GM19238 (cell line): ENCODE results near the gene STOML3.
"Not testable (repeated sequence)": the region's sequence is repeated elsewhere in the genome, so short reads cannot be mapped to it uniquely, and the experiment has no call there.

Experiments
- DNase-seq: peaks from one replicate; pipeline ENCODE4 v3.0.0; 2011; ENCODE audit warnings: low spot score; ENCODE audit not compliant: insufficient read length

Gene STOML3, protein sequence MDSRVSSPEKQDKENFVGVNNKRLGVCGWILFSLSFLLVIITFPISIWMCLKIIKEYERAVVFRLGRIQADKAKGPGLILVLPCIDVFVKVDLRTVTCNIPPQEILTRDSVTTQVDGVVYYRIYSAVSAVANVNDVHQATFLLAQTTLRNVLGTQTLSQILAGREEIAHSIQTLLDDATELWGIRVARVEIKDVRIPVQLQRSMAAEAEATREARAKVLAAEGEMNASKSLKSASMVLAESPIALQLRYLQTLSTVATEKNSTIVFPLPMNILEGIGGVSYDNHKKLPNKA

DNA sequence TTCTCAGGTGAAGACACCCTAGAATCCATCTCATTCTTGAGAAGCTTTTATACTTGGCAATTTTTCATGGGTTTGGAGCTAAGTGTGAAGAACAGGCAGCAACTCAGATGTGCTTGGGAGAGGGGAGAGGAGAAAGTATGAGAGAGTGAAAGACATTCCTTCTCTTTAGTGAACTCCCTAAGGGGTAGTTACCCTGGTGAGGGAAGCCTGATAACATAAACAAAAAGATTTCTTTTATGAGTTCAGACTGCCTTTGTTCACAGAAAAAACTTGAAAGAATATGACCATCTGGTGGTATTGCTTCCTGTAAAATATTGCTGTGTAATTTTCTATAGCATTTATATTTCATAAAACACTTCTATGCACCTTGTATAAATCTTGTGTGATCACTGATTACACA is at the start of gene STOML3:
STOML3 (minus strand) TSS at position 139 of the 400 bp plus-strand sequence; CDS start at position 29, 110 bp downstream.
- no peak for DNase-seq

DNA sequence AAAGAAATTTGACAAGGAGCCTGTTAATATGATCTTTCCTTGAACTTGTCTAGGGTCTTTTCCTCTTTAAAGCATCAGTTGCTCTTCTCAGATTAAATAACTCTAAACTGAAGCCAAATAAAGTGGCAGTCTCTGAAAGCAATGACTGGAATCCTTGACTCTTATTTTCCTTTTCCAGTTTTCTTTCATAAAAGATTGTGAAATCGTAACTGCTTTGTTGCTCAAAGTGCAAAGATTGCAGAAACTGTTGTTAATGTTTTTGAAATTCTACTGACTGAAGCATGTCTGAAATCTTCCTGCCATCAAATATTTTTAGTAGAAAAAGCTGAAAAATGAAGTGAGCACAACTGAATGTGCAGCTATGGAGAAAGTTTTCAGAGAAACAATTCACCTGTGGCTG is 49.6 kb upstream of the STOML3 start:
- no peak for DNase-seq

DNA sequence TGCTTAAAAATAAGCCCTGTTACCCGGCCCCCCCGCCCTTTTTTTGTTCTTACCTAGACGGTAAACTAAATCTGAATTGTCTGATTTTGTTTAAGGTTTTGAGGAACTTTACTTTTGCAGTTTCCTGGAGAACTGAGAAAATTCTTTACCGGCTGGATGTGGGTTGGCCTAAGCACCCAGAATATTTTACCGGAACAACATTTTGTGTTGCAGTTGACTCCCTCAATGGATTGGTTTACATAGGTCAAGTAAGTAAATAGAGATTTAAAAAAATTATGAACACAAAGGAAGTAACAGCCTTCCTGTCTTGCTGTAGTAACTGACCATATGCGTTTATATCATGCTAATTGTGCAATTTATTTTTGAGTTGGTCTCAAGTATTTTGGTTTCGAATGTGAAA is 48.4 kb upstream of the STOML3 start:
- DNase-seq: no peak

DNA sequence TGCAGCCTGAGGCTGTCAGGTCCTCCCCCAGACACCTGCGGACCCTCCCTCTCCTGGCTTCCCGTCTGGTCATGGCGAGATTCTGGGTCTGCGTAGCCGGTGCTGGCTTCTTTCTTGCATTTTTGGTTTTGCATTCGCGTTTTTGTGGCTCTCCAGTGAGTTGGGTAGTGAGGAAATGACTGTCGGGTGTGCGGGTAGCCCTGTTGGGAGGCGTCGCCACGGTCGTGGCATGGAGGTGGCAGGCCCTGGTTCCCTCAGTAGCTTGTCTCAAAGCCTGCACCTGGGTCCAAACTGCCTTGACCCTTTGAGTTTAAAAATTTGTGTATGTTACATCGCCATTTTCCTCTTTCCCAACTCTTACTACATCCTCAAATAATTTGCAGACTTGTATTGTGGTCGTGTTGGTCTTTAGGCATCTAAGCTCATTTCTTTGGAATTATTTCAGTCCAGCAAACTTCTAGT is 48.0 kb upstream of the STOML3 start:
- no peak for DNase-seq

DNA sequence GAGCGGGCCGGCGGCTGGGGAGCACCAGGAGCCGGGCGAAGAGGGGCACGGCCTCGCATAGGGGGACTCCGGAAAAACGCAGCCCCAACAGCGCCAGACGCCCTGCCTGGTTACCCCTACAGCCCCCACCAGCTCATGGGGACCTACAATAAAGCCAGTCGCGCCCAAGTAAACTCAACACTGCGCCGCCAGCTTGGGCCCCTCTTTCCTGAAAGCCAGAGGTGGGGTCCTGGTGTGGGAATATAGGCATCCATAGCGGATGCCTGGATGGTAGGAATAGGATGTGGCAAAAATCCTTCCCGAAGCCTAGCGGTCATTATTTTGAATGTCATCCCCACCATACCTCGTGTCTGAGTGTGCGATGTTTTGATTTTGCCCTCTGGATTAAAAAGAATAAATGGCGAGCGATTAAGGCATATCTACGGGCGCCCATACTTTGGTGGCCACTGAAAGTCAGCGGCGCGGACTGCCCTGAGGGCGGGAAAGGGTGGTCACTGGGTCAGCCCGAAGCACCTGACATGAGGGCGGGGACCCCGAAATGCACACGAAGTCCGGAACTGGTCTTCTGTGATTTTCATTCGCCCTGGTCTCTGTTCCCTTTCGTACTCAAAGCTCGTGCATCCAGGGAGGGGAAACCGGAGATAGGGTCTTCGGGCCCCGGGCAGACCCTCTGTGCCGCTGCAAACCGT is 47.4 kb upstream of the STOML3 start, which contains the start of the genes NHLRC3 and PROSER1:
NHLRC3 (plus strand) TSS at position 577 of the 689 bp plus-strand sequence. CDS start 184 bp downstream, outside the sequence.
PROSER1 (minus strand) TSS at position 210 of the 689 bp plus-strand sequence. CDS start 847 bp downstream, outside the sequence.
- DNase-seq: peak; percentile 42

DNA sequence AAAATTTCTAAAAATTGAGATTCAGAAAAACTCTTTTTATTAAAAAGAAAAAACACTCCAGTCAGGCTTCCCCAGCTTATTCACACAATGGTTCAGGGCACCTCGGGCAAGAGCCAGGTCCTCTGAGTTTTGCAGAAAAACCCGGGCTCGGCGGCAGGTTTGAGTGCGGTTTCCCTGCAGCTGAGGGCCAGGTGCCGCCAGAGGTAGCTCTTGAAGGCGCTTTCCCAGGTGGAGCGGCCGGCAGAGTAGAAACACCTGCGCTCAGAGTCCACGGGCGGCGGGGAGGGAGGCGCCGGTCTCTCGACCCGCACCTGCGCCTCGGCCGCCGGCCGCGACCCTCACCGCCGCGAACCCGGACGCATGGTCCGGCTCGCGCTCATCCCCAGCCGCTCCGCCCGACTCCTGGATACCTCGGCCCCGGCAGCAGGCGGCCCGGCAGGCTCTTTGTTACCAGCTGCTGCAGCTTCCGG is 46.8 kb upstream of the STOML3 start:
- no peak for DNase-seq

DNA sequence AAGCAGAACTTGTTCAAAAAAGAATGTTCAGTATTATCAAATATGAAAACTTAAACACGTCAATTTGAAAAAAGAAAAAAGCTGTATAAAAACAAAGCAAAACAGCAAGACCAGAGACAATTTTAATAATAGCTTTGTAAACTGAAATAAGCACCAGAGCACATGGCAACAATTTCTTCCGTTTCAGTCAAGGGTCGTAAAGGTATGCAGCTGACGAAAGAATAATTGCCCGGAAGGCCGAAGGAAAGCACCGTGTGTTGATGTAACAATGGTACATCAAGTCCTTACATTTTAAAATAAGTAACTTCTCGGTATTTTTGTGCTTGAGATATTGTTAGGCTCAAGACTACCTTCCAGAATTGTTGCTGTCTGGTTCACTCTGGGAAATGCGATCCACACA is 45.6 kb upstream of the STOML3 start:
- no peak for DNase-seq

DNA sequence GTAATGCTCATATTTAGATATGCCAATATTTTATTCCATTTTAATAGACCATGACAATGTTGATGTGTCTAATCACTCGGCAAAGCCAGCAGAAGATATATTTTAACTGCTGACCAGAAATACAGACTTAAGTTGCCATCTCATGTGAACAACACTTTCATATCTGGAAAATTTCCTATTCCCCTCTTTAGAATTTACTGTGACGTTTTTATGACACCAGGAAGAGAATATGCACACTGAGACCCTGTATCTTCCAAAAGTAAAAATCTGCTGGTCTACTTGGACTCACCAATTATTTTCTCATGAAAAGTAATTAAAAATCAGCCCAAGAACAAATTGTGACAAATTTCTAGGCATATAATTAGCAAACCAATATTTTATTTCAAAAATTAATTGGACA is 45.2 kb upstream of the STOML3 start:
- no peak for DNase-seq

DNA sequence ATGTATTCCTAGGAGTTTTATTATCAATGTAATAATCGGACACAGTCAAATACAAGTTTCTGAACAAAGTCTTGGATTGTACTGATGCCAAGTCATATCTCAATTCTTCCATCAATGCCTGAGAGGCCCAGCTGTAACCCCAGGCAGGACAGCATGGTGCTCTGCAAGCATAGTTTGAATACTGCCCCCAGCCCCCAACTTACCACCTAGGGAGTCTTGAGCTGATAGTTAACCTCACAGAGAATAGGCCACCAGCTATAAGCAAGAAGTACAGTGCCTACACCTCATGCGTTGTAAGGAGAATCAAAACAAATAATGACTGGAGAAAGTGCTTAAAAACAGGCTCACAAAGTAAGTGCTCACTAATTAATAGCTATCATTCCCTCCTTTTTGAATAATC is 44.6 kb upstream of the STOML3 start:
- DNase-seq: no peak

DNA sequence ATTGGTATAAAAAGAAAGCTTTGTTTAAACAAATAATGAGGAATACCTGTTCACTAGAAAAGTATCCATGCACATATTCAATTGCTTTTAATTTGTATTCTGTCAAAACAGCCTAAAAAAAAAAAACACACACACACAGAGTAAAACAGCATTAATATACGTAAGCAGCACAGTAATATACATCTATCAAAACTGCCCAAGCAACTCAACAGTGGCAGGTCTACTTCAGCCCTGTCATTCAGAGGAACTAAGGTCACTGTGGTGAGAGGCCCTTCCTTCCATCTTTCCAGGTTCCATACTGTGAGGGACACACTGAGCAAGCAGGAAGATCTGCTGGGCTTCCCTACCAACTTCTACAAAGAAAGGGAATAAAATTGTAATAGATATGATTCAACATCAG is 43.5 kb upstream of the STOML3 start:
- DNase-seq: no peak

DNA sequence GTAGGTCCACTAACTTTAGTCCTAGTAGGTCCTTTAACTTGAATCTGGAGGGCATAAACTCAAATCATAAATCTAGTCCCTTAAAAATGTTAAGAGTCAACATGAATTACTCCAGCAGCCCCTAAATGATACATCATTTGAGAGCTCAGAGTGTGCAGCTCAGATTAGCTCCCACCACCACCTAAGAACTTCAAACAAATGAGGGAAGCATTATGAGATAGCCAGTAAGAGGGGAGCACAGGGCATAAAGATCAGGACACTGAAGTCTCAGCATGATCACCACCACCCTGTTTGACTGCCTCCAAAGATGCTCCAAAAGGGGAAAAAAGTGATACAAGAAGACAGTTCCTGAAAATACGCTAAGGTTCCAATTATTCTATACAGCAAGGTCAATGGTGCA is 41.5 kb upstream of the STOML3 start:
- no peak for DNase-seq

DNA sequence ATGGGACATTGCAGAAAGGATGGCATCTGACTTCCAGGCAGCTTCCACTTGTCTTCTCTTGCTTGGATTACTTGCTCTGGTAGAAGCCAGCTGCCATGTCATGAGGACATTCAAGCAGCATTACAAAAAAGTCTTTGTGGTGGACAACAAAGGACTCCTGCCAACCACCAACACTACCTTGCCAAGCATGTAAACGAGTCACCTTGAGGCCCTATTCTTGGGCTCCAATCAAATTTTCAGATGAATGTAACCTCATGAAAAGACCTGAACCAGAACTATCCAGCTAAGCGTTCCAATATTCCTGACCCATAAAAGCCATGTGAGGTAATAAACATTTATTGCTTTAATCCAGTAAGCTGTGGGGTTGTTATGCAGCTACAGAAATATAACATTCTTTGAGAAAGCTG is 34.8 kb upstream of the STOML3 start:
- no peak for DNase-seq

DNA sequence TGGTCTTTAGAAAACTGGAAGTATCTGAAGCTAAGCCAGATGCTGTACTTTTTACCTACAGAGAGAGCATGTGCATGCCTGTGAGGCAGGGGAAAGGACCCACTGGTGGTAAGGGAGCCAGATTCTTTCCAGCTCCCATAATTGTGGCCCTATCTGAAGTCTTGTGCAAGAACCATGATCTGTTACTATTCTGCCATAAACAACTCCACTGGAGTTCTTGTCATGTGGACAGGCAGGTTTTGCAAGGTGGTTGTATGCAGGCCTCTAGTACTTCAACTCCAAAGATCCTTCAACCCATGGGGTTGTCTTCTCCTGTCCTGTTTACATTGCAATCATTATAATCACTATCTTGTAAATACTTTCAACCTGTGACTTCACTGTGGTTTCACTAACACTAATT is 33.1 kb upstream of the STOML3 start:
- no peak for DNase-seq

DNA sequence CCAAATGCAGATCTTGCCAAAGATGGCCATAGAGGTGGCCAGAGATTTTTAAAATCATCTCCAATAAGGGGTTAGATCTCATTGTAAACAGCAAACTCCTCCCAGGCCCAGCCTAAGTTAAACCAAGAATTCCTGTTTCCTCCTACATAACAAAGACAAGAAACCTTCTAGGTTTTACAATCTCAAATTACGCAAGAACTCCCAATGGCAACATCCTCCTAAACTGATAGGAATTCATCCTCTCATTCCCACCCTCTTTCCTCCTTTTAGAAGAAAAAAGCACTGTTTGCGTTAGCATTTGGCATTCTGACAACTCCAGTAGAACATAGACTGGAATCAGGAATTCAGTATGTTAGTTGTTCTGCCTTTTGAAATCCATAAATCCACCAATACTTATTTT is 32.7 kb upstream of the STOML3 start:
- DNase-seq: no peak

DNA sequence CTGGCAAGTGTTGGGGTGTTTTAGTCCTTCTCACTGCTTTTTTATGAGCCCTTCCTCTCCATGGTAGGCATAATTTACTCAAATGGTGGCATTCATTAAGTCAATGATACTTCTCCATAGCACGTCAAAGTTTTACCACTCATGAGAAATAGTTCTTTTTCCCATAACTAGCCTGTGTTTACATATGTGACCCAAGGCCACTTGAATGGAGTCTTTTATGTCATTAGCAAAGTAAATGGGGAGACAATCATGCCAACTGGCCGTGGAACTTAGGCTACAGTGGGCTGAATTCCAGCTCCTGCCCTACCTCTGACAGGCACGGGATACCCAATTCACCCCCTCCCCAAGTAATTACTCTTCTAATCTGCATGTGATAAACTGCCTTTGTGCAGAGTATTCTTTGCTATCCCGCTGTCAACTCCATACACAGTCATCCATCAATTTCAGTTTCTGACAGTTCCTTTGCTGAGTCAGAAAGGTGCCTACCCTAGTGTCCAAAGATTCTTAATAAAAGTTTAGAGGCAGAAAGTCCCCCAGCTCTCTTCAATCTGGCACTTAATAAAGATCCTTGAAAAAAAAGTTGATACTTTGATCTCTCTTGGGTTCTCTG is 30.3 kb upstream of the STOML3 start:
- DNase-seq: no peak

DNA sequence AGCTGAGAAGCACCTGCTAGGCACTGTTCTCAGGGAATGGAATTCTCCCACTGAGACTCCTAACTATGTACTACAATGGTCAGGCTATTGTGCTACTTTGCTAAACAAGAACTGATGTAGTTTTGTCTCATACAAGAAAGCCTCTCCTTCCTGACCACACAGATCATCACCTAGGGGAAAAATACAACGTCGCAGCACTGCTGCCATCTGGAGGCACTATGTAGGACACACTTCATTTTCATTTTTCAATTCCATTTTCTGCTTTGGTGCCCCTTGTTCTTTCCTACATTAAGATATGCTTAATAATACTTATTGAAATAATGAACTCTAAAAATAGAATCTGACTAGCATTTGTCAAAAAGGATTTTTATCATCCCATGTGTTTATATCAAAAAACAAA is 26.2 kb upstream of the STOML3 start:
- DNase-seq: no peak

DNA sequence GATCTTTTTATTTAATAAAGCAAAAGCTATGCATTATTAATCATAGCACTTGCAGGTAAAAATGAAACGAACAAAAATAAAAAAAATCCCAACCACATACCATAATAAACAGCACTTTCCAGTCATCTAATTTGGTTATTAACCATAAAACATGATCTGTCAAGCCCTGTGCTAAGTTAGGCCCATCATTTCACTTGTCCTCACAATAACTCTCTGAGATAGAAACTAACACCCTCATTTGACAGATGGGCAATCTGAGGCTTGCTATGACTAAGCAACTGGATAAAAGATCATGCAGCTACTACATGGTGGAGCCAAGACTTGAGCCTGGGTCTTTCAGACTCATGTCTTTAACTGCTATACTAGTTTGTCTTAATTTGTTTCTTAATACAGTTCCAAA is 25.5 kb upstream of the STOML3 start:
- no peak for DNase-seq

DNA sequence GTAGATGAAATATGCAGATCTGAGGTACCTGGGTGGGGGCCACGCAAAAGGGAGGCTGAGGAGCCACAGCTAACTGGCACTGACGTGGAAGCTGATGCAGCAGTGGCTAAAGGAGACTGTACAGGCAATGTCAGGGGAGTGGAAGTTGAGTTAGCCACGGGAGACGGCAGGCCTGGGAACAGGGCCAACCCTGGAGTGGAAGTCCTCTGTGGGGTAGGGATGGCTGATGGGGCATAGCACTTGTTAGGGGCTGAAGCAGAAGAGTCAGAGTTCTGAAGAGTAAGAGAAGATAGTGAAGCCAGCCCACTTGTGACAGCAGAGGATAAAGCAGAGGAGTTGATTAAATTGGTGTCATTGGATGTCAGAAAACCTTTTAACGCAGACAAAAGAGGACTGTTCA is 22.8 kb upstream of the STOML3 start:
- DNase-seq: no peak

DNA sequence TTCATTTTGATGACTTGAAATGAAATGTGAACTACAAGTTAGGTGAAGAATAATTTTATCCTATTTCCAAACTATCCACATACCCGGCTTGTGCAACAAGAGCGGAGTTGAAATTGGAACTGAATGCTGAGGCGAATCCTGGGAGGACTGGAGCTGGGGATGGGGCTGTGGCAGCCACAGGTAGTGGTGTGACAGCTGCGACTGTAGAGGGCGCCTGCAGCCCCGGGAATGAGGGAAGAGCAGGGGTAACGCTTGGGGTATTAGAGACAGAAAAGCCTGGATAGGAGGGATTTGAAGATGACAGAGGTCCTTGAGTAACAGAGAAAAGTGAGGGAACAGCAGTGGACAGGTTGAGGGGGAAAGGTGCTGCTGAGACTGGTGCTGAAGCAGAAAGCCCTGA is 22.0 kb upstream of the STOML3 start:
- DNase-seq: no peak

DNA sequence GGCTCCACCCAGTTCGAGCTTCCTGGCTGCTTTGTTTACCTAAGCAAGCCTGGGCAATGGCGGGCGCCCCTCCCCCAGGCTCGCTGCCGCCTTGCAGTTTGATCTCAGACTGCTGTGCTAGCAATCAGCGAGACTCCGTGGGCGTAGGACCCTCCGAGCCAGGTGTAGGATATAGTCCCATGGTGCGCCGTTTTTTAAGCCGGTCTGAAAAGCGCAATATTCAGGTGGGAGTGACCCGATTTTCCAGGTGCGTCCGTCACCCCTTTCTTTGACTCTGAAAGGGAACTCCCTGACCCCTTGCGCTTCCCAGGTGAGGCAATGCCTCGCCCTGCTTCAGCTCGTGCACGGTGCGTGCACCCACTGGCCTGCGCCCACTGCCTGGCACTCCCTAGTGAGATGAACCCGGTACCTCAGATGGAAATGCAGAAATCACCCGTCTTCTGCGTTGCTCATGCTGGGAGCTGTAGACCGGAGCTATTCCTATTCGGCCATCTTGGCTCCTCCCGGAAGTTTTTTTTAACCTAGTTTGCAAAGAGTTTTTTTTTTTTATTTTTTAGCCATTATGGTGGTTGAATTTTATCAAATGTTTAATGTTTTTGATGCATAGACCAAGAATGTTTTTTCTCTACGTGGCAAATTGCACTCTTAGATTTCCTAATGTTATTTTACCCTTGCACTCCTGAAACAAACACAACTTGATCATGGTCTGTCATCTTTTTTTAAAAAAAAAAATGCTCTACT is 15.9 kb upstream of the STOML3 start:
- not testable (repeated sequence) for DNase-seq

DNA sequence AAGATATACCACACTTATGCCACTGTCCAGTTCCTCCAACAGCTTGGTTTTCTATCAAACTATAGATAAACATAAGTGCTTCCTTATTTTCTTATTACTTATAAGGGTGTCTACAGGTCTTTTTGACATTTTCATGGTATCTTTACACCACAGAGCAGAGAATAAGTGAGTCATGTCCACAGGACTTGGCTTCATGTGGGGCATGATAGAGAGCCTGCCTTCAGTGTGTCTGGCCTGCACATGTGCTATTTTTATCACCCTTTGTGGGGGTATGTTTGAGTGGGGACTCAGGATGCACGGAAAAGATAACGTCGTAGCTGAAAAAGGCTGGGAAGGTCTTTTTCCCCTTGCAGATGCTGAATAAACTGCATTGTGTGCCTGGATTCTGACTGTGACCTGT is 8.1 kb upstream of the STOML3 start:
- no peak for DNase-seq

DNA sequence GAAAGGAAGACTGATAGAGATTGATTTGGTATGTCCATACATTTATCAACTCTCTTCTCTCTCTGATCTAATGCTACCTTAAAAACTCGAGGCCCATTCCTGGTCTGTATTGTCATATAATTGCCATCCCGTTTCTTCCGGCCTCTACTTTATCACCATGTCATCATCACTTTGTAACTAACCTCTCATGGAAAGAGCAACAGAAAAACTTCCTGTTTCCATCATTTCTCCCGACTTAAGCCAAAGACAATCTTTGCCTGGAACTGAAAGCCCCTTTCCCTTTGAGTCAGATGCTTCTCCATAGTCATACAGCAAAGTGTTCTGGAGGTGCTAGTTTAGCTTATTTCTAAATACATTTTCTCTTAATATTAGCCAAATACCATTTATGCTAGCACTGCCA is 2.8 kb upstream of the STOML3 start:
- no peak for DNase-seq
